ENCODE data around the gene C12orf42. TPM values are rescaled to one million over a fixed set of nuclear protein-coding genes. Genes with fewer than 3 reads are reported as not detected.
"Not testable (repeated sequence)": the region's sequence is repeated elsewhere in the genome, so short reads cannot be mapped to it uniquely, and the experiment has no call there.

C12orf42 gene
- total RNA-seq, 1 donor from 2014 or later = 0.93 TPM

DNA sequence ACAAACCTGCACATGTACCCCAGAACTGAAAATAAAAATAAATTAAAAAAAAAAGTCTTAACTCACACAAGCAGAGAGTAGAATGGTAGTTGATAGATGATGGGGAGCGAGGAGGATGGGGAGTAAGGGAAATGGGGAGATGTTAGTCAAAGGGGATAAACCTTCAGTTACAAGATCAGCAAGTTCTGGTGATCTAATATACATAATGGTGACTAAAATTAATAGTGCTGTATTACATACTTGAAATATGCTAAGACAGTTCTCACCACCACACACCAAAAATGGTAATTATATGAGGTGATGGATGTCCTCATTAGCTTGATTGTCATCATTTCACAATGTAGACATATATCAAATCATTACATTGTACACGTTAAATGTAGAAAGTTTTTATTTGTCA is 3.2 kb upstream of the C12orf42 start:
- intact Hi-C loops (cut with micrococcal nuclease) = no loop called here

GRCh38 chr12:103494734-103495468 is 867 bp downstream of the C12orf42 start:
- intact Hi-C loops (cut with micrococcal nuclease) = loop anchor here (1.0 kb wide), 1 partner anchor 40 kb away; no protein-coding TSS in a partner anchor

DNA sequence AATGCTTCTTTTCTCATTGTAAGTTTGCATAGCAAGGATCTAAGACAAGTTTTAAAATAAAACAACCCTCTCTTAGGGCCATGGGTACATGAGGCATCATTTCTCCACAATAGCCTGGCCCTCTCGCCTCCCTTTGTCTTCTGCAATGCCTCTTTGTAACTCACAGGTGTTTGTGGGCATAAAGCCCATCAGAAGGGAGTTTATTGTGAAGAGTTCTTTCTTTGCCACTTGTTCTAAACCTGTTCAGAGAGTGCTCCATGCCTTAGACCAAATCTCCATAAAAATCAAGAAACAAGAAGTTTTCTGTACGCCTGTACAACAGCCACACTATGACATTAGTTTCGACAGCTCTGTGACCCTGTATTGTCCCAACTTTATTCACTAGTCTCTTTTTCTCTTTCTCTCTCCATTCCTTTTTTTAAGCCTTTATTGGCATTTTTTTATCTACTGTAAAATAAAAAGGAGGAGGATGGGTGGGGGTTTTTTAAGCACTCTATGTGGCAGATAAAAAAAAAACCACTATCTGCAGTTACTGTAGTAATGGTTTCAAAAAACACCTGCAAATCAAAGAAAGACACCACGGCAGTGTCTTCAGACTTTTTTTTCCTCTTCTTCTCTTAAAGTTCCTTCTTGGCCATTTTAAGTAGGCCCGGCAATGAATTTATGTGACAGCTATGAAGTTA is 1.6 kb downstream of the C12orf42 start:
- intact Hi-C loops (cut with micrococcal nuclease) = loop anchor here (1.0 kb wide), 1 partner anchor 39 kb away; no protein-coding TSS in a partner anchor

DNA sequence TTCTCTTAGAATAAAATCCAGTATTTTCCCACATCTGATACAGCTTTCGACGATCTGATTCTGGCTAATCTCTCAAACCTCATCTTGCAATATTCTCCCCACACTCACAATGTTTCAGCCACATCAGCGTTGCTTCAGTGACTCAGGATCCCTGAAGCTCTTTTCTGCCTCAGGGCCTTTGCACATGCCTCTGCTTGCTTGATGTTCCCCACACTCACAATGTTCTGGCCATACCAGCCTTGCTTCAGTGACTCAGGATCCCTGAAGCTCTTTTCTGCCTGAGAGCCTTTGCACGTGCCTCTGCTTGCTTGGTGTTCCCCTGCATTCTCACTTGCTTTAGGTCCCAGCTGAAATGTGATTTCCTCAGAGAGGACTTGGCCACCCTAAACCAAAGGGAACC is 2.6 kb downstream of the C12orf42 start:
- intact Hi-C loops (cut with micrococcal nuclease) = no loop called here

DNA sequence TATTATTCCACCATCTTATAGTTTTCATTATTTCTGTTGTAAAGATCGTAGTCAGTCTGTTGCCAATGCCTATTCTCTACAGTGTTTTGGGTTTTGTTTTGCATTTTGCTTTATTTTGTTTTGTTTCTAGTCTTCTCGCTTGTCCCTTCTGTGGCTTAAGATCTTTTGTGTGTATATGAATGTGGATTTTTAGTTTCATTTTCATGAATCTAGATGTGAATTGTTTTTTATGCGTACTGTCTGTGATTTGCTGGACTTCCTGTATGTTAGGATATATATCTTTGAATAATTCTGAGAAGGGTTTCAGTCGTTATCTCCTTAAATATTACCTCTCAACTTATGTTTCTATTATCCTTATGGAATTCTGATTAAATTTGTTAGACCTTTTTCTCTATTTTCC is 13.4 kb downstream of the C12orf42 start:
- intact Hi-C loops (cut with micrococcal nuclease) = no loop called here

GRCh38 chr12:103475073-103475472 is 20.7 kb downstream of the C12orf42 start:
- intact Hi-C loops (cut with micrococcal nuclease) = no loop called here

DNA sequence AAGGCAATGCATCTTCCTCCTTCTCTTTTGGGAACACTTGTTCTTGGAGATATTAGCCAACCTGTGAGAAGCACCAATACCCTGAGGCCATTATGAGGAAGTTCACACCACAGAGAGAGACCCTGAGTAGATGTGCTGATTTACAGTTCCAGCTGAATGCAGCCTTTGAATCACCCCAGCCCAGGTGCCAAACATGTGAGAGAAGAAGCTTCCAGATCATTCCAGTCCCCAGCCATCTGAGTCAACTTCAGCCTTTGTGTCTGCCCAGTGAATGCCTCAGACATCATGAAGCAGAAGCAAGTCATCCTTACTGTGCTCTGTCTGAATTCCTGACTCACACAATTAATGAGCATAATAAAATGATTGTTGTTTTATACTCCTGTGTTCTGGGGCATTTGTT is 25.1 kb downstream of the C12orf42 start:
- intact Hi-C loops (cut with micrococcal nuclease) = no loop called here

- intact Hi-C loops (cut with micrococcal nuclease) = no loop called here
These were observed 26.0 kb downstream of the C12orf42 start for GRCh38 chr12:103469719-103470118.

DNA sequence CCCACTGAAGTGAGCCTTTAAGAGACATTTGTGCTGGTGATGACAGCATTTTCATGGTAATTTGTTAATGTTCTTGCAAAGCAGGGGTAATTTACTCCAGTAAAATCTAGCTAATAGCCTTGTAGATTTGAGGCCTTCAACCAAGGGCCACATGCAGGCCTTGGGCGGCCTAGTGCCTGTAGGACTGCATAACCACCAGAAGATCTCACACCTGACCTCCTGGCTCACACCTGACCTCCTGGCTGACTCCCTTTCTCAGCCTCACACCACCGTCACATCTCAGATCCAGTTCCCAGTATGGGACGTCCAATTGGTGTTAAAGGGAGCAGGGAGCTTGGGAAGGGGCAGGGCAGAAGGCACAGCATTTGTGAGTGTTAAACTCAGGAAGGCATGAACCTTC is 26.9 kb downstream of the C12orf42 start:
- intact Hi-C loops (cut with micrococcal nuclease) = no loop called here

DNA sequence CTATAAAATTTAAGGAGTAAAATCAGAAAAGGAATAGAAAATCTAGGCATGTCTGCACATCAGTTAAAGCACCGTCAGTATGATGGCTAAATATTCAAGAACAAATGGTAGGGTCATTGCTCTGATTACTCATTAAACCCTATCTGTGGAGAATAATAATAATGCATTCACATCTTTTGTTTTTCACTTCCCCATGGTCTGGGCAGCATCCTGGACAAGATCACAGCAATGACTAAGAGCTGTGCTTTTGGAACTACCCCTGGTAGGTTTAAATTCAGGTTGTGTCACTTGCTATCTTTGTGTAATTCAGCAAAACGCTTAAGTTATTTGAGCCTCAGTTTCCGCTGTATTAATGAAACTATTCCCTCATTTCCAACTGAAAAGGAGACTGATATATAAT is 33.1 kb downstream of the C12orf42 start:
- intact Hi-C loops (cut with micrococcal nuclease) = no loop called here

DNA sequence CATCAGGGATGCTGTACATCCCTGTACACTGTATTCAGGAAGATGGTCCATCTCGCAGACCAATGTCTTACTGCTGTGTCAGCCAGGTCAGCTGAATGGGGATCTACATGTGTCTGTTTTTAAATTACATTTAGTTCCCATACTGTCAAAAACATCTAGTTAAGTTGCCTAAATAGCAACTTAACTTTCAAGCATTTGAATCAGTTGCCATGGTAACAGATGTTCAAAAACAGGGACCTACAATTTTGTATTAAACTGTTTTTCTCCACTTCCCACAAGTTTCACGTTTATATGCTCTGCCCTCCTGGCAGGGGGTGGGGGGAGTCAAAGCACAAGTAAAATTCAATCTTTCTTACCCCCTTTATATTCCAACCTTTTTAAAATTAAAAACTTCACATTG is 38.3 kb downstream of the C12orf42 start:
- intact Hi-C loops (cut with micrococcal nuclease) = loop anchor here (5.0 kb wide), 1 partner anchor 180 kb away; no protein-coding TSS in a partner anchor

- intact Hi-C loops (cut with micrococcal nuclease) = loop anchor here (5.0 kb wide), 1 partner anchor 179 kb away; no protein-coding TSS in a partner anchor
These were observed 39.8 kb downstream of the C12orf42 start for GRCh38 chr12:103456006-103456405.

DNA sequence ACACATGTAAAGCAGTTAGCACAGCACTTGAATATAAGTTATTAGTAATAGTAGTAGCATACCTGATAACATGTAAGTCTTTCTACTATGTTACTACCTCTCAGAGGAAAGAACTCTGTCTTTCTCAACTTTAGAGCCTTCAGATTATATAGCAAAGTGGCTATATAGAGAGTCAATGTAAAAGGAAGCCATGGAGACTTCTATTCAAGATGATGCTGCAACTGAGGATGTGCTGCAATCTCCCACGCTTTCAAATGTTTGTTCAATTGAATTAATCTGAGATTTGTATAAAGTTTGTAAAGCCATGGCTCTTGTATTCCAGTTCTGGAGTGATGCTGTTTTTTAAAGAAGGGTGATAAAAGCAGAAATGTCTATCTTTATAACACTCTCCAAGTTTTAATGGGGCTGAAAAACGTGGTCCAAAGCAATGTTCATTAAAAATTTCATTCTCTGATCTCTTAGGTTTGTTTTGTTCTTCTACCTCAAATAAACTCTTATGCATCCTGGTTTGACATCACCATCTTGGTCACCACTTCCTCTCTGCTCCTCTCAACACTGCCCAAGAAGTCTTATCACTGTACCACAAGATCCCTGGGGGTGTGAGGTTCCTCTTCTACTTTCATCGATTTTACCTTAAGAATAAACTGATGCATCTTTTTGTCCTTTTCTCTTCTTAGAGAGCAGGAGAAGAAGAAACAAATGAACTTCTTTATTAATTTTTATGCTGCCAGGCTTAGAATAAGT is 40.6 kb downstream of the C12orf42 start:
- intact Hi-C loops (cut with micrococcal nuclease) = loop anchor here (1.0 to 5.0 kb wide), 3 partner anchors 14 to 178 kb away; no protein-coding TSS in a partner anchor

GRCh38 chr12:103444983-103445382 is 50.8 kb downstream of the C12orf42 start:
- intact Hi-C loops (cut with micrococcal nuclease) = loop anchor here (5.0 kb wide), 2 partner anchors 102 to 493 kb away; no protein-coding TSS in a partner anchor

DNA sequence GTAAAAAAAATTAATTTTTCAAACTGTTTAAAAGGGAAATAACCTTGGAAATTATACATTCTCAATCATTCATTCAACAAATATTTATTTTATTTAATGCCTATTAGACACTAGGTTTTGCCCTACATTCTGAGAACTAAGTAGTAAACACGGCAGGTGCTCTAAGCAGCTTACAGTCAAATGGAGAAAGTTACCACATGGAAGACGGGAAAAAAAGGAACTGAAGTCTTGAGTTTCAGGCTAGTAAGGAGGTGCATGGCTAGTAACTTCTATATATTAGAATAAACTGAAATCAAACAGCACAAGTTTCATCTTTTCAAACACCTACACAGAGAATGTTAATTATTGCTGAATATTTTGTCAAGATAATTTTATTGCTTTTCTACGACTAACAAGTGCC is 52.9 kb downstream of the C12orf42 start:
- intact Hi-C loops (cut with micrococcal nuclease) = loop anchor here (5.0 kb wide), 2 partner anchors 104 to 491 kb away; no protein-coding TSS in a partner anchor

- intact Hi-C loops (cut with micrococcal nuclease) = loop anchor here (5.0 kb wide), 2 partner anchors 105 to 490 kb away; no protein-coding TSS in a partner anchor
These were observed 53.6 kb downstream of the C12orf42 start for GRCh38 chr12:103442182-103442555.

GRCh38 chr12:103441437-103442181 is 54.2 kb downstream of the C12orf42 start:
- intact Hi-C loops (cut with micrococcal nuclease) = loop anchor here (1.0 to 5.0 kb wide), 7 partner anchors 14 to 489 kb away; no protein-coding TSS in a partner anchor

- intact Hi-C loops (cut with micrococcal nuclease) = not testable (repeated sequence)
These were observed 61.3 kb downstream of the C12orf42 start for GRCh38 chr12:103434165-103435105.

- intact Hi-C loops (cut with micrococcal nuclease) = no loop called here
These were observed 63.8 kb downstream of the C12orf42 start for GRCh38 chr12:103431950-103432349.

DNA sequence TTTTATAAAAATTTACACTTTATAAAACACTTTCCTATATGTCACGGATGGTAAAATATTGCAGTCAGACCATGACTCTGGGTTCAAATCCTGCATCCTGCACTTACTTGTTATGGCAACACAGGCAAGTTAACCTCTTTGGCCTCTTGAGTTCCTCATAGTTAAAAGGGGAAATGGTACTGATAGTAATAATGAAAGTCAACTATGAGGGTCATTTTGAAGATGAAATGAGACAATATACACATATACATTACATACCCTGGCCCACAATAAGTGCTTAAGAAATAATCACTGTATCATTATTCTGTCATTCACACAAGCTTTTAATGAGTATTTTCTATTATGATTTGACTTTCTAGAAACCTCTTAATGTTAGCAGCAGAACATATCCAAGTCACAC is 64.4 kb downstream of the C12orf42 start:
- intact Hi-C loops (cut with micrococcal nuclease) = no loop called here
